Eye (tissue), 1 donor: Measurements from ENCODE around the gene MPZL3.

Source experiments
- DNase-seq: peaks from one replicate; pipeline ENCODE4 v3.0.0-alpha.2; 2015

MPZL3 gene

GRCh38 chr11:118176778-118177134 lies 75.4 kb downstream of the MPZL3 start:
- DNase-seq = no peak
